Mammary epithelial cell (primary cell): ENCODE data around the gene NPFFR1.

Experiments
- CTCF ChIP-seq, 2 donors: IDR thresholded peaks in 1 of 2; conservative IDR thresholded peaks in 1 of 2; 2 replicates each; pipeline ENCODE4 v1.5.1; 2011 to 2012; ENCODE audit warnings: inconsistent platforms in 2 of 2, low read length in 2 of 2, mild to moderate bottlenecking in 2 of 2, control low read depth in 1 of 2, low read depth in 1 of 2; ENCODE audit not compliant: insufficient read depth in 1 of 2; ENCODE audit errors: extremely low read depth in 1 of 2
- EZH2 ChIP-seq: IDR thresholded peaks from 2 replicates; pipeline ENCODE4 v1.6.1; 2012; ENCODE audit warnings: low read length, inconsistent platforms, borderline replicate concordance

GRCh38 chr10:70315815-70316214, 32.0 kb upstream of the NPFFR1 start:
- no peak for TF ChIP-seq CTCF (conservative IDR thresholded peaks at IDR 0.05 in 1 of 2, IDR thresholded peaks at IDR 0.05 in 1 of 2; ENCODE audit: extremely low read depth in 1 of 2, insufficient read depth in 1 of 2, low read depth in 1 of 2, low read length in 2 of 2)
- TF ChIP-seq EZH2: no peak
